ENCODE data around the gene USP7.

Gene USP7

DNA sequence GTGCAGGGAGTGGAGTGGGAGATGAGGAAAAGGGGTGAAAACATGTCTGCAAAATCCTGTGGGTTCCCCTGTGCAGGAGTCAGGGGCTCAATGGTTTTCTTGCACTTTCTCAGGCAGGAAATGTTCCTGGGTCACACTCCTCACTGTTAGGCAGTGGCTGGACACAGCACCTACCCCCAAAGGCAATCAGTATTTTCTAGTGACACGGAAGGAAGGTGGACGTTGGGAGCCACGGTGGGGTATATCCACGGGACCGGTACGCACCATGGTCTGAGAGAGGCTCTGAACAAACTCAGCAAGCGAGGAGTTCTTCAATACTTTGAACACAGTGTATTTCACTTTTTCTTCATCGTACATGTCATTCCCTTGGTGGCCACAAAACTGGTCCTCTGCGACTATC lies 60.7 kb downstream of the USP7 start:
- no peak for DNase-seq (ENCODE audit: low read depth in 1 of 2, low spot score in 1 of 2)

DNA sequence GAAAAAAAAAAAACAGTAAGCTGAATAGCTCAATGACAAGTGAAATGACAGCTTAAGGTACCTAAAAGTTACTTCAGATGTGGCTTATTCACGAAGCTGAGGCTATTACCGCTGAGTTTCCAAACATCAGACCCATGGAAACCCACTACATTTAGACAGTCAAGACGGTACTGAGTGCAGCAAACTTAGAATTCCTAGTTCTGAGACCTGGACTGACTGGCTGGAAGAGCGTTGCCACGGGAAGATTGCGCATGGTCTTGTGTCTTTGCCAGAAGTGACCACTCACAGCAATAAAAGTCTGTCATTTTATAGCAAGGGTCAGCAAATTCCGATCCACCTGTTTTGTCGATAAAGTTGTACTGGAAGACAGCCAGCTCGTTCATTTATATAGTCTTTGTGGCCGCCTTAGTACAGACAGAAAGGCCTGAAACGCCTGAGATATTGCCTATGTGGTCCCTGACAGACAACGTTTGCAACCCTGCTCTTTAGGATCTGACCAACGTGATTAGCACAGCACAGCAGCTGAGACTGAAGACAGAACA lies 62.3 kb downstream of the USP7 start:
- no peak for DNase-seq (ENCODE audit: low read depth in 1 of 2, low spot score in 1 of 2)

DNA sequence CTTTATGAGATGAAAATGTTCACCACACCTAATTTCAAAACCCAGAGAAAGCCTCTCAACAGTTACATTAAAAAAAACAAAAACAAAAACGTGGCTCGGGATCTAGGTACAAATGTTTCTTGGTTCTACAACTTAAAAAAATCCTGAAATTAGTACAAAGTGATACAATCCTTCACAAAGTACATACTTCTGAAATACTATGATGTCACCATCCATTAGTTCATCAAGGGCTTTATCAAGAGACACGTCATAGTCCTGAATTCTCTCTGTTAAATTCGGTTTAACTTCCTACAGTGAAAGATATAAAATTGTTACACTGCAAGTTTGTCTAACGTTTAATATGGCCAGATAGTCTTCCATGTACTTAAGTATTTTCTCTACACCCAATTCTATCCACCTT lies 63.4 kb downstream of the USP7 start:
- no peak for DNase-seq (ENCODE audit: low read depth in 1 of 2, low spot score in 1 of 2)

GRCh38 chr16:8899709-8900317 lies 63.9 kb downstream of the USP7 start:
- no peak for DNase-seq (ENCODE audit: low read depth in 1 of 2, low spot score in 1 of 2)

- no peak for DNase-seq (ENCODE audit: low read depth in 1 of 2, low spot score in 1 of 2)
Observed at GRCh38 chr16:8898660-8899318, 64.9 kb downstream of the USP7 start.

DNA sequence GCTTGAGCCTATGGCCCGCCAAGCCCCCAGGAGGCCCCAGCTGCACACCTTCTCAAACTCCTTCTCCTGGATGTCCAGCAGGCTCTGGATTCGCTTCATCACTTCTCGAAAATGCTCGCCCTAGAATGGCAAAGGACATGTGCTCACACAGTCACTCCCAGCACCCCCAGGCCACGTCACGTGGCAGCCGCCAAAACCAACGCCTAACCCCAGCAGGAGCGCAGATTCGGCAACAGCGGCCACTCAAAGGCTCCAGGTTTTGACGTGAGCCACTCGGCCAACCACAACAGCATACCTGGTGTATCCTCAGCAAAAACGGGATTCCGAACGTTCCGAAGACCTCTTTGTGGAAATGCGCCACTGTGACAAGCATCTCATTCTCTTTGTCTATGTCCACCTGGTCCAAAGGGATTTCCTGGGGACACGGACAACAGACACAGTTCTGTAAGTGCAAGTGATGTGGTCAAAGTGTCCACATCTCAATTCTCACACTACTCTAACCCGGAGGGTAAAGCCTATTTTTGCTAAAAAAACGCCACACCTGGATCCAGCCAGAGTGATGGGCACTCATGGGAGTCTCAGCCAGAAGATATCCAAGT lies 68.9 kb downstream of the USP7 start:
- DNase-seq (ENCODE audit: low read depth in 1 of 2, low spot score in 1 of 2) = no peak

DNA sequence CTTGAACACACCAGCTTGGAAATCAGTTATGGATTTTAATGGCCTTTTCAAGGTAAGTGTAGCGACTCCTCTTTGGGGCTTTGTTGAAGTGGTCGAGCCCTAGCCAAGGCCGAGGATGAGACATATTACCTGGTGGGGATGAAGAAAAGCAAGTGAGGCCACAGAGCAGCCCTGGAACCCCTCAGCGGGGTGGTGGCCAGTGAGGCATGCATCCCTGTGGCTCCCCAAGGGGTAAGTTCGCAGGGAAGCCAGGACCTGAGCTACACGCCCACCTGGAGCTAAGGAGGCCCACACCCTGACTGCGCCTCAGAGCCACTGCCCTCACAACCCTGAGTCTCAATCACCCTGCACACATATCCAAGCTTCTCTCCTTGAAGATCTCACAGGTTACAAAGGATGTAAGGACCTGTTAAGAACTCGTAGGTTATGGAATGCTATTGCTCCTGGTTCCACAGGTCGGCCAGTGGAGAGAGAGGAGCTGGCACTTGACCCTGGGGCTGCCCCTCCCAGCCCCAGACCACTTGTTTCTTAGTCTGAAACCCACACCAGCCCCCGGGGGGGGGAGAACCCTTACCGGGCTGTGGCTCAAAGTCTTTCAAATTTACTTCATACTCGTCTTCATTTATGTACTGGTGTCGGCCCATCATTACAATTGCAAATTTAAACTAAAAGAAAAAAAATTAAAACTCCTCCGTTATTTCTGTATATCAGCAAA lies 69.6 kb downstream of the USP7 start:
- no peak for DNase-seq (ENCODE audit: low read depth in 1 of 2, low spot score in 1 of 2)

- no peak for DNase-seq (ENCODE audit: low read depth in 1 of 2, low spot score in 1 of 2)
Observed at GRCh38 chr16:8893426-8893825, 70.3 kb downstream of the USP7 start.

GRCh38 chr16:8892101-8892575 lies 71.6 kb downstream of the USP7 start:
- no peak for DNase-seq (ENCODE audit: low read depth in 1 of 2, low spot score in 1 of 2)

- no peak for DNase-seq (ENCODE audit: low read depth in 1 of 2, low spot score in 1 of 2)
Observed at GRCh38 chr16:8890549-8890921, 73.2 kb downstream of the USP7 start.

DNA sequence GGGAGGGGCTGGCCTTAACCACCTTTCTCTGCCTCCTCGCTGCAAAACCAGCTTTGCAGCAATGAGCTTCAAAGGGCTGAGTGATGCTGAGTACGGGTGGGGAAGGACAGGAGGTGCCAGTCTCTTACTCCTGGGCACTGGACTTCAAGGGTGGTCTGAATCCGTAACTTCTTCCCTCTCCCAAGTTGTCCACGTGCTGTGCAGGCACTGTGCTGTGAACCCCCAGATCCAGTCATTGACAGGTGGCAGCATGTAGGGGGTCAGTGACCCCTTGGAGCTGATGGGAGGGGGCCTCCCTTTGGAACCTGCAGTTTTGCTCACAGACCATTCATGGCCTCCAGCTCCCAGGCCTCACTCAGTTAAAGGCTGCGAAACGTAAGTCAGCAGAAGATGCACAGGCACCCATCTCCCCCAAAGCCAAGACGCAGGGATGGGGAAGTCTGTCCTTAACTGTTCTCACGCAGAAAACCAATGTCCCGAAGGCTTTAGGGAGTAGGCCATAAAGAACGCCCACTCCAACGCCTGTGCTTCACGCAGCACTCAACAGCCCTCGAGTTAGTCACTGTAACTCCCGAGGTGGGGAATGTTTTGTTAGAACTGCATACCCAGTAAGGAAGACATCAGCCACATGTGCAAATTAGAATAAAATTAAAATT lies 73.7 kb downstream of the USP7 start:
- no peak for DNase-seq (ENCODE audit: low read depth in 1 of 2, low spot score in 1 of 2)

- no peak for DNase-seq (ENCODE audit: low read depth in 1 of 2, low spot score in 1 of 2)
Observed at GRCh38 chr16:8888951-8889892, 74.5 kb downstream of the USP7 start.

- DNase-seq (ENCODE audit: low read depth in 1 of 2, low spot score in 1 of 2) = no peak
Observed at GRCh38 chr16:8887952-8888560, 75.7 kb downstream of the USP7 start.

DNA sequence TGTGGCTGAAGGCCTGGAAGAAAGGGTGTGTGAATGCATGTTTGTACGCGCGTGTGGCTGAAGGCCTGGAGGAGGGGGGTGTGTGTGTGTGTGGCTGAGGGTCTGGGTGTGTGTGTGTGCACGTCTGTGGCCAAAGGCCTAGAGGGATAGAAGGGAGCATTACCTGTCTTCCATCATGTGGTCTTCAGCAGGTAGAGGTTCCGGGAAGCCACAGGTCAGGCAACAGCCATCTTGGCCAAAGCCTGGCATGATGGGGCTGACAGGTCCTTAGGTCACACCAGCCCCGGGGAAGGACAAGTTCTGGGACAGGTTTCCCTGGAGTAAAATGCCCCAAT lies 76.3 kb downstream of the USP7 start:
- DNase-seq (ENCODE audit: low read depth in 1 of 2, low spot score in 1 of 2) = no peak

DNA sequence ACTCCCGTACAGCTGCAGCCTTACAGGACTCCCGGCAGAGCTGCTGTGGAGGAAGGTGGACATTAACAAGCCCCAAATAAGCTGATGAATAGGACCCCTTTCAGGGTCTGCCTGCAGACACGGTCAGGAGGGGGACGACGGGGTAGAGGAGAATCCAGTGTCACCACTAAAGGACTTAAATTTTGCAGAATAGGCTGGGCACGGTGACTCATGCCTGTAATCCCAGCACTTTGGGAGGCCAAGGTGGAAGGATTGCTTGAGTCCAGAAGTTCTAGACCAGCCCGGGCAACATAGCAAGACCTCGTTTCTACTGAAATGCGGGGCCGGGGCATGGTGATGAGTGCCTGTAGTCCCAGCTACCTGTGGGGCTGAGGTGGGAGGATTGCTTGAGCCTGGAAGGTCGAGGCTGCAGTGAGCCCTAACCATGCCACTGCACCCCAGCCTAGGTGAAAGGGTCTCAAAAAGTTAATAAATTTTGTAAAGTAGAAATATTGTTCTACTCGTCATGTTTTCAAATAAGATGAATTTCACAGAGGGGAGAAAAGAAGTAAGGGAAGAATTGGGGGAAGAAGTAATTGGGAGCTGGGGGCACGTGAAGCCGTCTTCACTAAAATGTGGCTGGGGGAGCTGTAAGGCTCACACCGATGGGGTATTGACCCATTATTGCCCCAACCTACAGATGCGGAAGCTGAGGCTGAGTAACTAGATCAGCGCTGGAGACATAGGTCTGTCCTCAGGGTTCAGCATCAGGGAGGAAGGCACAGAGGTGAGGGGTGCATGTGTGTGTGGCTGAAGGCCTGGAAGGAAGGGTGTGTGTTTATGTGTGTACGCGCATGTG lies 76.9 kb downstream of the USP7 start:
- no peak for DNase-seq (ENCODE audit: low read depth in 1 of 2, low spot score in 1 of 2)

DNA sequence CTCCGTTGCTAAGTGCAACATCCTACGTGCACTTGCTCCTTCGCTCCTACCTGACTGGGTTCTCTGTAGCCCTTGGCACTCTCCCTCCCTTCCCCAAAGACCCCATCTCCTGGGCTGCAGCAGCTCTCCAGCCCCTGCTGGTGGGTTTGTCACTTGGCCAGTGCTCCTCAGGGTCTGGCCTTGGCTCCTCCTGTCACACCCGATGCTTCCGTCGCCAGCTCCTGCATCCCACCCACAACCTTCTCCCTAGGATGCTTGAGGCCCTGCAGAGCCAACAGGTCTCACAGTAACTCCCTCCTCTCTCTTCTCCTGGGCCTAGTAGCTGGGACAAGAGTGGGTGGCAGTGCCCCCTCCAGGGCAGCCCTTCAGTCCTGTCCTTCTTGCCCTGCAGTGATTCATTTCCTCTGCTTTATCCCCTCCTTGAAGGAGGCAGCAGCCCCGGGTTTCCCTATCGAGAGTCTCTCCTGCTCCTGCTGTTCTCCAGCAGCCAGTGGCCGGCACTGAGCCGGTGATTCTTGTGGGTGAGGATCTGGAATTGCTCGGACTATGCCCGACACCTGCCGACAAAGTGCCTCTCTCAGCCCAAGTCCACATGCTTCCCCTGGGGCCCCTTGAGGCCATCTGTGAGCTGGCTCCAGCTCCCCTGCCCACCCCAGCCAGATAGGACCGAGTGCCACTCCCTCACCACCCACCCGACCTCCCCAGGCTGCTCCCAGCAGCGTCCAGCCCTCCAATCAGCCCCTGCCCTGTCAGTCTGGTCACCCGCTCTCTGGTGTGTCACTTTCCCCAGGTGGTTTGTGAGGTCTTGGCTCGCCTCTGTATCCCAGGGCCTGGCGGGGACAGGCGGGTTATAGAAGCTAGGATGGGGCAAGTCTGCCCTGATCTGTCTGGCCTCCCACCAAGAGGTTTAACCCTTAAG lies 77.8 kb downstream of the USP7 start:
- no peak for DNase-seq (ENCODE audit: low read depth in 1 of 2, low spot score in 1 of 2)

GRCh38 chr16:8882725-8883377 lies 80.9 kb downstream of the USP7 start:
- no peak for DNase-seq (ENCODE audit: low read depth in 1 of 2, low spot score in 1 of 2)

All from activated T-helper 1 cell treated with anti-CD3 and anti-CD28 coated beads, Interleukin-2, amount 50 U/mL, for 16 hours (primary cell).